Gastrocnemius medialis (tissue), 4 donors: ENCODE data around the gene PRKCA.

Experiments used
- CTCF ChIP-seq, 5 experiments: fragments of 450-650 bp in 3 of 5; fragments of 200-600 bp in 2 of 5; sonication (generic) in 2 of 5; IDR thresholded peaks in 4 of 5; conservative IDR thresholded peaks in 1 of 5; 1 replicate in 4 of 5; 2 replicates in 1 of 5; pipeline ENCODE4 v1.5.1; 2016 to 2019; ENCODE audit warnings: antibody characterized with exemption in 5 of 5, mild to moderate bottlenecking in 3 of 5, moderate library complexity in 3 of 5
- POLR2A ChIP-seq, 2 donors: fragments of 450-650 bp; IDR thresholded peaks; one replicate each; pipeline ENCODE4 v1.6.1; 2017; ENCODE audit warnings: antibody characterized with exemption in 2 of 2, mild to moderate bottlenecking in 2 of 2, moderate library complexity in 2 of 2

DNA sequence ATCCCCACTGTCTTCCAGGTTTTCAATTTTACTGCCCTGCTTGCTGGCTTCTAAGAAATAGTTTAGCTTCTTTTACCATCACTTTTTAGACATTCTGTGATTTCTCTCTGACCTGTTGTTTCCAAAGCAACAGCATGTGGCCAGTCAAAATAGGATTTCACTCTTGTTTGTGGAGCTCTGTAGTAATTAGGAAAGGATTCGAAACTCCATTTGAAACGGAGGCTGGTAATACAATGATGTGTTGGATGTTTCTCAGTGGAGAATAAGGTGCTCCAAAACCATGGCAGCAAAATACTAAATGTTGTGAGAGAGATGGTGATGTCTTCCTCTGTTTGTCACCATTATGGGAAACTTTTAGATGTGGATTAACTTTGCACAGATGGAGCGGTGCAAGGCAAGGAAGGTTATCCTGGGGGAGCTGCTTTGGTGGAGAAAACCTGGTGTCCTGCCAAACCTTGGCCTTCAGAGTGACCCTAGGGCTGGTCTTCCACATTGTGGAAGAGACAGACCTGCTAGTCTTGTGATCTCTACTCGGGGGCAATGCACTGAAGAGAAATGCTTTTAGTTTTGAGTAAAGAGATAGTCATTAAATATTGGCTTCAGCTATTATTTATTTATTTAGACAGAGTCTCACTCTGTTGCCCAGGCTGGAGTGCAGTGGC lies 79.4 kb downstream of the PRKCA start:
- TF ChIP-seq CTCF (IDR thresholded peaks at IDR 0.05 in 4 of 5, conservative IDR thresholded peaks at IDR 0.05 in 1 of 5) (no peak), POLR2A (IDR thresholded peaks at IDR 0.05) (no peak)
